Activated naive CD4-positive, alpha-beta T cell treated with Interleukin-2 at 50 U/mL for 16 hours (primary cell): ENCODE results near the gene OR1K1.
"Not testable (repeated sequence)": the region's sequence is repeated elsewhere in the genome, so short reads cannot be mapped to it uniquely, and the experiment has no call there.

Experiments used
- DNase-seq: peaks from one replicate; pipeline ENCODE4 v3.0.0-alpha.2; 2020

OR1K1 gene

DNA sequence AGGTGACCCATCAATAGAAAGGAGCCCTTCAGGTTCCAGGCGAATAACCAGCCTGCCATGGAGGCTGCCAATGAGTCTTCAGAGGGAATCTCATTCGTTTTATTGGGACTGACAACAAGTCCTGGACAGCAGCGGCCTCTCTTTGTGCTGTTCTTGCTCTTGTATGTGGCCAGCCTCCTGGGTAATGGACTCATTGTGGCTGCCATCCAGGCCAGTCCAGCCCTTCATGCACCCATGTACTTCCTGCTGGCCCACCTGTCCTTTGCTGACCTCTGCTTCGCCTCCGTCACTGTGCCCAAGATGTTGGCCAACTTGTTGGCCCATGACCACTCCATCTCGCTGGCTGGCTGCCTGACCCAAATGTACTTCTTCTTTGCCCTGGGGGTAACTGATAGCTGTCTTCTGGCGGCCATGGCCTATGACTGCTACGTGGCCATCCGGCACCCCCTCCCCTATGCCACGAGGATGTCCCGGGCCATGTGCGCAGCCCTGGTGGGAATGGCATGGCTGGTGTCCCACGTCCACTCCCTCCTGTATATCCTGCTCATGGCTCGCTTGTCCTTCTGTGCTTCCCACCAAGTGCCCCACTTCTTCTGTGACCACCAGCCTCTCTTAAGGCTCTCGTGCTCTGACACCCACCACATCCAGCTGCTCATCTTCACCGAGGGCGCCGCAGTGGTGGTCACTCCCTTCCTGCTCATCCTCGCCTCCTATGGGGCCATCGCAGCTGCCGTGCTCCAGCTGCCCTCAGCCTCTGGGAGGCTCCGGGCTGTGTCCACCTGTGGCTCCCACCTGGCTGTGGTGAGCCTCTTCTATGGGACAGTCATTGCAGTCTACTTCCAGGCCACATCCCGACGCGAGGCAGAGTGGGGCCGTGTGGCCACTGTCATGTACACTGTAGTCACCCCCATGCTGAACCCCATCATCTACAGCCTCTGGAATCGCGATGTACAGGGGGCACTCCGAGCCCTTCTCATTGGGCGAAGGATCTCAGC, at the start of gene OR1K1:
TSS of gene OR1K1 (plus strand) at position 58 of the 995 bp plus-strand sequence. CDS start at position 58, 0 bp downstream.
- DNase-seq = no peak

- DNase-seq = no peak
Measured at GRCh38 chr9:122754825-122755224, 45.1 kb upstream of the OR1K1 start.

DNA sequence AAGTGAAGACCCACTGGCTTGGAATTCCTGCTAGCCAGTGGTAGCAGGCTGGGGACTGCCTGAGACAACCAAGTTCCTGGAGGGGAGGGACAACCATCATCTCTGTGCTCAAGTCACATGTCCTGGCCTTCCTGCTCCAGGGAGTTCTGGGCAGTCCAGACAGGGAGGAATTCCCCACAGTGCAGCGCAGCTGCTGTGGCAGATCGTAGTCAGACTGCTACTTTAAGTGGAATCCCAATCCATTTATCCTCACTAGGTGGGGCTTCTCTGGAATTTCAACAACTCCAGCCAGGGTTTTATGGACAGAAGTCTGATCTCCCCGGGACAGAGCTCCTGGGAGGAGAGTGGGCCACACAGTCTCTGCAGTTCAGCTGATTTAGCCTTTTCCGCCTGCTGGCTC, 32.1 kb upstream of the OR1K1 start:
- DNase-seq = no peak

DNA sequence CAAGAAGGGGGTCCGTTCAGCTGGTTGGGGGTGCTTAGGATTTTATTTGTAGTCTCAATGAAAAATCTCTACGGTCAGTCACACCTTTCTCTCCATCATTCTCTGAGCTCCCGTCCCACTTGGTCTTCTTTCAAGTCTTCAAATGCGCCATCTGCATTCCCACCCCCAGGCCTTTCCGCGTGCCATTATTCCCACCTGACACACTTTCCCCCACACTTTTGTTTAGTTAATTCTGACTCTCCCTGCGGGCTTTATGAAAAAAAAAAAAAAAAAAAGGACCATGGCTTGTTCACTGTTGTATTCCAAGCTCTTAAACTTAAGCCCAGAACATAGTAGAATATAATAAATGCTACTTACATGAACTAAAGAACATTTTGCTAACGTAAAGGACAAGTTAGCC, 22.9 kb upstream of the OR1K1 start:
- DNase-seq = no peak

DNA sequence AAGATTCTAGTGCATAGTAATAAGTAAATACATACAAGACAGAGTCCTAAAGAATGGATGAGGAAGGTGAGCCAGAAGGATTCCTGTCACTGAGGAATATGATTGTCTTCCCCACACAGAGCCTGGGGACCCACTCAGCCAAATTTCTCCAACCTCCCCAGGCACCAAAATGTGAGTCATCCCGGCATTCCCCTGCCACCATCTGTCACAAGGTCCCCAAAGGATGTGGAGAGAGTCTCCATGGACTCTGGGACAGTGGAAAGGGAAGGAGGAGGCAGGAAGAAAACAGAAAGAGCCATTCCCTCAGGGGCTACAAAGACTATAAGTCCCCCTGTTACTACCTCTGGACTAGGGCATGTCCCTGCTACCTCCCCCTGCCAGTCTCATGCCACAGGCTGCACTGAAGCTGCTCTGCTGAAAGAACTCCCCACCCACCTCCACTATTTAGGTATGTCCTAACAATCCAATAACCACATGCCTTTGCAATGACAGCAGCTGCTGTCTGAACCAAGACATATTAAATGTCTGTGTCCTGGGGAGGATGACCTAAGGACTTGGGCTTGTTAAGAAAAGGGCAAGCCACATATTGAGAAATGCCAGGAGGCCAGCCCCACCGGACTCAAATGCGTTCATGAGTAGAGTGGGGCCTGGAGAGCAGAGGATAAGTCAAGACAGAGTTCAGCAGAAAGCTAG, 21.8 kb upstream of the OR1K1 start:
- no peak for DNase-seq

DNA sequence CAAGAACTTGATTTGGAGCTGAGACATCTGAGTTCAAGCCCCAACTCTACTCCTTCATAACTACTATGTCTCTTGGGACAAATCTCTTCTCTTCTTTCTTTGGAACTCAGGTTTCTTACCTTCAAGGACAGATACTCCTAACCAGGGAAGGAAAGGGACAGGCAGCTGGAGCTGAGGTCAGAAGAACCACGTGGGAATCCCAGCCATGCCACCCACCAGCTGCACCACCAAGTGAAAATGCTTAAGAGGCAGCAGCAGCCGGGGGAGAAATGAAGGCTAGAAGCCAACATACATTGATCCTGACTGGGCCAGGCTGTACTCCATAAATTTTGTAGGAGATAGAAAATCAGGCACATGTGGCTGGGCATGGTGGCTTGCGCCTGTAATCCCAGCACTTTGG, 20.7 kb upstream of the OR1K1 start:
- no peak for DNase-seq

DNA sequence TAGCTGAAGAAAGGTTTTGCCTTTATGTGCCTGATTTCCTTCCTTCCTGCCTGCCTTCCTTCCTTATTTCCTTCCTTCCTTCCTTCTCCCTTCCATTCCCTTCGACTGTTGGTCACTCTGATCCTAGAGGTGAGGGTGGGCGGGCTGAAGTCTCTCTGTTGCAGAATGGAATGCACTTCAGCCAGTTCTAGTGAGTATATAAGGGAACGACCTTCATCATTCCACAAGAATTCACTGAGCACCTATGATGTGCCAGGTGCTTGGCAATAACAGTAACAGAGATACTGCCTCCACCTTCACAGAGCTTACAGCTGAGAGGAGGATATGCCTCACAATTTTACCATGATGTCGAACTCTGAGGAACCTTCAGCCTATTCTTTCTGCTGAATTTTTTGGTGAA, 19.9 kb upstream of the OR1K1 start:
- DNase-seq = no peak

DNA sequence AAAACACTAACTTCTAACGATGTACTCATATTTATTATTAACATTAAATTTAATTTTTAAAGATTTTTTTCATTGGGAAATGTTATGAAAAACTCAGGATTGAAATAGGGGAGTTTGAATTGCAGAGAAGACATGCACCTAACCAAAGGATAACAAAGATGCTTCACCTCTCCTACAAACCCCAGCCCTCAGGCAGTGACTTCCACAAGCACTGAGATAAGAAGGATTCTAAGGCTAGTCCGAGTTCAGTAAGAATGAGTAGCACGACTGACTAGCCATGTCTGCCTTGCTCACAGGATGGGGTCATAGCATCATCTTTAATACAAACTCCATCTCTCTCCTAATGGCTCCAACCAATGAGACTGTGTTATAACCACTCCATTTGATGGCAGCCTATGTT, 18.3 kb upstream of the OR1K1 start:
- DNase-seq = no peak

- DNase-seq = no peak
Measured at GRCh38 chr9:122785269-122785668, 14.7 kb upstream of the OR1K1 start.

GRCh38 chr9:122786338-122786737, 13.6 kb upstream of the OR1K1 start:
- no peak for DNase-seq

DNA sequence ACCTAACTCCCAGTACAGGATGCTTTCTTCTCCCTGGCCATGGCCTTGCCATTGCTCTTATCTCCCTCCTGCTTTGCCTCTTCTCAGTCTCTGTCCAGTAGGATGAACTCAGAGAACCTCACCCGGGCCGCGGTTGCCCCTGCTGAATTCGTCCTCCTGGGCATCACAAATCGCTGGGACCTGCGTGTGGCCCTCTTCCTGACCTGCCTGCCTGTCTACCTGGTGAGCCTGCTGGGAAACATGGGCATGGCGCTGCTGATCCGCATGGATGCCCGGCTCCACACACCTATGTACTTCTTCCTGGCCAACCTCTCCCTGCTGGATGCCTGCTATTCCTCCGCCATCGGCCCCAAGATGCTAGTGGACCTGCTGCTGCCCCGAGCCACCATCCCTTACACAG, 11.1 kb upstream of the OR1K1 start, which contains the start of gene OR5C1:
TSS of gene OR5C1 (plus strand) at position 103 of the 400 bp plus-strand sequence. CDS start at position 103, 0 bp downstream.
- DNase-seq = no peak

DNA sequence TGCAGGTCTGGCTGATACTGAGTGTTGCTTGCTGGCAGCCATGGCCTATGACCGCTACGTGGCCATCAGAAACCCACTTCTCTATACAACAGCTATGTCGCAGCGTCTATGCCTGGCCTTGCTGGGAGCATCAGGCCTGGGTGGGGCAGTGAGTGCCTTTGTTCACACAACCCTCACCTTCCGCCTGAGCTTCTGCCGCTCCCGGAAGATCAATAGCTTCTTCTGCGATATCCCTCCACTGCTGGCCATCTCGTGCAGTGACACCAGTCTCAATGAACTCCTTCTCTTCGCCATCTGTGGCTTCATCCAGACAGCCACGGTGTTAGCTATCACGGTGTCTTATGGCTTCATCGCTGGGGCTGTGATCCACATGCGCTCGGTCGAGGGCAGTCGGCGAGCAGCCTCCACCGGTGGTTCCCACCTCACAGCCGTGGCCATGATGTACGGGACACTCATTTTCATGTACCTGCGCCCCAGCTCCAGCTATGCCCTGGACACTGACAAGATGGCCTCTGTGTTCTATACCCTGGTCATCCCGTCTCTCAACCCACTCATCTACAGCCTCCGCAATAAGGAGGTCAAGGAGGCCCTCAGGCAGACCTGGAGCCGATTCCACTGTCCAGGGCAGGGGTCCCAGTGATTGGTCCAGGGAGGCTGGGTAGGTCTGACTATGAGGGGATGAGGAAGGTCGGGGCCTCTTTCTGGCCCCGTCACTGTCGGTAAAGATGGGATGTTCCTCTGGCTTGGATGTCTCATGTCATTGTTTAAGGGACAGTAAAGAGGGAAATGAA, 10.5 kb upstream of the OR1K1 start:
- DNase-seq = no peak

DNA sequence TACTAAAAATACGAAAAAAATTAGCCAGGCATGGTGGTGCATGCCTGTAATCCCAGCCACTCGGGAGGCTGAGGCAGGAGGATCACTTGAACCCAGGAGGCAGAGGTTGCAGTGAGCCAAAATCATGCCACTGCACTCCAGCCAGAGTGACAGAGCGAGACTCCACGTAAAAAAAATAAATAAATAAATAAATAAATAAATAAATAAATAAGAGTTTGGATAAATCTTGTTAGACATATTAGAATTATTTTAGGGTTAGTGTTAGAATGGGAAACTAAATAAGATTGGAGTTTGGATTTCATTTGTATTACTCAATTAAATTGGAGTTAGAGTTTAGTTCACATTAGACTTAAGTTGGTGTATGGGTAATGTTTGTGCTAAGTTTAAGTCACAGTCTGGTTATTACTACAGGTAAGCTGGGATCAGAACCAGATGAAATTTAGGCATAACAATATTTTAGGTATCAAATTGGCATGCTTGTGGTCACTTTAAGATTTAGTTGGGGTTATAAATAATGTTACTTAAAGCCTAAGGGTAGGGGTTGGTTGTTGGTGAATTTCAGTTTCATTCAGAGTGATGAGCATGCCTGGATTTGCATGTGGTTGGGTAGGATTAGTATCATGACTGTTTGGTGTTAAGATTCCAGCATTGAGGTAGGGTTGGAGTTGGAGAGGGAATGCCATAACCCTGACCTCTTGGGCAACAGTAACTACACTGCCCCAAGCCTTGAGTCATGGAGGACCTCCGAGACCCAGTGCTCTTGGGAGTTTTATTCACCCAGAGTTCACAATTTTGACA, 7.9 kb upstream of the OR1K1 start:
- DNase-seq = no peak

- DNase-seq = no peak
Measured at GRCh38 chr9:122797316-122798063, 2.4 kb upstream of the OR1K1 start.

- DNase-seq = peak; percentile 14
Measured at GRCh38 chr9:122806661-122807060, 6.7 kb downstream of the OR1K1 start.

- DNase-seq = peak; percentile 64
Measured at GRCh38 chr9:122807271-122807900, 7.5 kb downstream of the OR1K1 start.

- DNase-seq = no peak
Measured at GRCh38 chr9:122808141-122808540, 8.2 kb downstream of the OR1K1 start.

DNA sequence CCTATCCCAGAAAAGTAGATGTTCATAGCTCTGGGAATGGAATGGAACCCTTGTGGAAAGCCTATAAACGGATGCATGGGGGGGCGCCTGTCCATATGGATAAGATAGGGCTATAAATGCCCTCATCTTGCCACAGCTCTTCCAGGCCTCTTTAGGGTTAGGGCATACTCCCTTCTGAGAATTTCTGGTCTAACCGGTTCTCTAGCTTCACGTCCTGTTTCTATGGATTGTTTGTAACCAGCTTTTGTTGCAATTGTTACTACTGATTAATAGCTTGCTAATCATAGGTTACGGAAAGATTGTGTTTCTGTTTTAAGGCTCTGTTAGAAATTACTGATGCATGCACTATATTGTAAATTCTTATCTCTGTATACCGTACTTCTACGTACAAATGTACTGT, 9.3 kb downstream of the OR1K1 start:
- DNase-seq = not testable (repeated sequence)

GRCh38 chr9:122810306-122810946, 10.5 kb downstream of the OR1K1 start:
- DNase-seq = peak; percentile 77

DNA sequence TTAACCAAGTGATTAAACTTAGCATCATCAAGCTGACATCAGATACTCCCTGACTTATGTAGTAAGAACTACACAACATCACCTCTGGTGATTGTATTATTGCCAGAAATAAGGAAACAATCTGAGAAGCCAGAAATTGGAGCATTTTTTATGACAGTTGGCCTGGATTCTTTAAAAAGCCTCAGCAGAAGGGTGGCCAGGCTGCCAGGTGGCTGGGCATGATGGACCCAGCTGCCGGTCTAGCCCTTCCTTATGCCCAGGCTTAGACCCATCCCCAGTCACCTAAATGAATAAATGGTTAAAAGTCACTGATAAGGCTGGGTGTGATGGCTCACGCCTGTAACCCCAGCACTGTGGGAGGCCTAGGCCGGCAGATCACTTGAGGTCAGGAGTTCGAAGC, 12.8 kb downstream of the OR1K1 start:
- no peak for DNase-seq
